ENCODE measurements around the gene PPP4R2.

DNA sequence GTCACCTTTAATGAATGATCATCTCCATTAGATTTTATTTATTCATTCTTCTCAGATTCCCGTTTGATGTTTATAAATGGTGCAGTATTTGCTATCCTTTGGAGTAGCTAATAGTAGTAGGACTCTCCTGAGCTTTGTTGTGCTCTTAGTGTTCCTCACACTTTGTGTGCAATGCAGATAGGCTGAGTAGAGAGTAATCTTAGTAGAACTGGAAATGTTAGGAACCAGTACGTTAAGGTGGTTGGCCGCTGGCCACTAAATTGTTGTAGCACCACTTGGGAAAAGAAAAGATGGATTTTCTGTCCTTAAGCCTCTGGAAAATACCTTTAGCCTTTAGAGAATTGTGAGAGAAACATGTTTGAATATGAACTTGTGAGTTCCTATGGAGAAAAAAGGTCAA lies 44.9 kb downstream of the PPP4R2 start:
- no peak for TF ChIP-seq POLR2A (IDR thresholded peaks at IDR 0.05)
- TF ChIP-seq CTCF (IDR thresholded peaks at IDR 0.05) = no peak
